IPS DF 6.9 (cell line): ENCODE data around the gene FPR2.

Experiments used
- DNase-seq: peaks from one replicate; pipeline ENCODE4 v3.0.0-alpha.2; 2013; ENCODE audit warnings: low read depth, low spot score
- H3K27ac ChIP-seq: one replicate; pipeline ENCODE4 v1.5.1; 2013; ENCODE audit warnings: low read length, control low read depth
- H3K27me3 ChIP-seq: 2 replicates; pipeline ENCODE4 v1.6.1; 2013; ENCODE audit warnings: mild to moderate bottlenecking, low read length; ENCODE audit not compliant: control insufficient read depth, insufficient read depth
- H3K36me3 ChIP-seq: 2 replicates; pipeline ENCODE4 v1.6.1; 2013; ENCODE audit warnings: low read length; ENCODE audit not compliant: control insufficient read depth, insufficient read depth
- H3K4me1 ChIP-seq: 2 replicates; pipeline ENCODE4 v1.6.1; 2013; ENCODE audit warnings: low read length; ENCODE audit not compliant: control insufficient read depth, insufficient read depth
- H3K4me3 ChIP-seq: 2 replicates; pipeline ENCODE4 v1.5.1; 2013; ENCODE audit warnings: mild to moderate bottlenecking, low read length
- H3K9me3 ChIP-seq: 2 replicates; pipeline ENCODE4 v1.6.1; 2013; ENCODE audit warnings: low read length, inconsistent platforms; ENCODE audit not compliant: control insufficient read depth, insufficient read depth
- WGBS: extraction: QIAGEN DNeasy Blood & Tissue Kit; methylation state at CpG from one replicate; pipeline ENCODE4 v1.1.7; 2013; ENCODE audit warnings: mixed read lengths, missing lambda C conversion rate; ENCODE audit not compliant: insufficient read length, insufficient coverage; 5-methylcytosine and 5-hydroxymethylcytosine counted together

The FPR2 gene

GRCh38 chr19:51816711-51817110 is 55.7 kb downstream of the FPR2 start:
- no peaks in the 10 kb centered on the region for H3K36me3 ChIP-seq
- peaks cover 1% of the 10 kb centered on the region; the same call in 1 of the 2 replicates for H3K9me3 ChIP-seq
- no CpG with 5 or more reads among the region's 1 CpG for WGBS

GRCh38 chr19:51820011-51820410 is 59.0 kb downstream of the FPR2 start:
- DNase-seq = no peak
- Histone ChIP-seq H3K27me3 (no peaks in the 10 kb centered on the region), H3K27ac (no peak overlapping the region), H3K36me3 (no peaks in the 10 kb centered on the region; the same call in 1 of the 2 replicates), H3K4me1 (no peaks in the 10 kb centered on the region), H3K4me3 (no peak overlapping the region), H3K9me3 (peaks cover 2% of the 10 kb centered on the region; the same call in 1 of the 2 replicates)
- no CpG with 5 or more reads among the region's 3 CpGs for WGBS

More at GRCh38 chr19:51816711-51817110, 55.7 kb downstream of the FPR2 start:
- Histone ChIP-seq H3K4me3 (no peak overlapping the region), H3K27ac (no peak overlapping the region), H3K4me1 (no peaks in the 10 kb centered on the region), H3K27me3 (no peaks in the 10 kb centered on the region)
- DNase-seq = no peak
